Peyer's patch (tissue), 4 donors: Measurements from ENCODE around the gene PACRG.

Source experiments
- POLR2A ChIP-seq, 2 donors: fragments of 450-650 bp; IDR thresholded peaks; one replicate each; pipeline ENCODE4 v1.5.1; 2017; ENCODE audit warnings: antibody characterized with exemption in 2 of 2, mild to moderate bottlenecking in 2 of 2, moderate library complexity in 2 of 2
- TF ChIP-seq, protein P1 (sequence below), 6 experiments: fragments of 450-650 bp in 4 of 6; fragments of 200-600 bp in 2 of 6; sonication (generic) in 1 of 6; IDR thresholded peaks; one replicate each; pipeline ENCODE4 v1.5.1; 2017 to 2019; ENCODE audit warnings: antibody characterized with exemption in 6 of 6, mild to moderate bottlenecking in 3 of 6, moderate library complexity in 1 of 6

DNA sequence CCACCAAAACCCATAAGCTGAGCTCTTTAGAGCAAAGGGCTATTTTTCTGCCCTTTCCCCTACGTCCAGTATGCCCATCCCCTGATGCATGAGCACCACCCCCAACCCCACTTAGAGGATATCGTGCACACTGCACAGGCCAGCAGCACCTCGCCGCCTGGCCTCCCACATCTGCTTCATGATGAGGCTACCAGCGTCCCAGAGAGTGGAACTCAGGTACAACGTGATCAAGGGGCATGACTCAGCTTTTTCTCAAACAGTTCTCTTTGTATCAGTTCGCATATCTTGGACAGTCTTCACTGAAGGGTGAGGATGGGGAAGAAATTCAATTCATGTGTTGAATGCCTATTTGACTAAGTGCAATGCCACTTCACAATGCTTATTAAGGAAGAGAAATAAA, 604.8 kb downstream of the PACRG start:
- TF ChIP-seq, protein P1, sequence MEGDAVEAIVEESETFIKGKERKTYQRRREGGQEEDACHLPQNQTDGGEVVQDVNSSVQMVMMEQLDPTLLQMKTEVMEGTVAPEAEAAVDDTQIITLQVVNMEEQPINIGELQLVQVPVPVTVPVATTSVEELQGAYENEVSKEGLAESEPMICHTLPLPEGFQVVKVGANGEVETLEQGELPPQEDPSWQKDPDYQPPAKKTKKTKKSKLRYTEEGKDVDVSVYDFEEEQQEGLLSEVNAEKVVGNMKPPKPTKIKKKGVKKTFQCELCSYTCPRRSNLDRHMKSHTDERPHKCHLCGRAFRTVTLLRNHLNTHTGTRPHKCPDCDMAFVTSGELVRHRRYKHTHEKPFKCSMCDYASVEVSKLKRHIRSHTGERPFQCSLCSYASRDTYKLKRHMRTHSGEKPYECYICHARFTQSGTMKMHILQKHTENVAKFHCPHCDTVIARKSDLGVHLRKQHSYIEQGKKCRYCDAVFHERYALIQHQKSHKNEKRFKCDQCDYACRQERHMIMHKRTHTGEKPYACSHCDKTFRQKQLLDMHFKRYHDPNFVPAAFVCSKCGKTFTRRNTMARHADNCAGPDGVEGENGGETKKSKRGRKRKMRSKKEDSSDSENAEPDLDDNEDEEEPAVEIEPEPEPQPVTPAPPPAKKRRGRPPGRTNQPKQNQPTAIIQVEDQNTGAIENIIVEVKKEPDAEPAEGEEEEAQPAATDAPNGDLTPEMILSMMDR (IDR thresholded peaks at IDR 0.05): no peak
- TF ChIP-seq POLR2A (IDR thresholded peaks at IDR 0.05): no peak
